ENCODE results near the gene PTH1R. TPM values are rescaled to one million over a fixed set of nuclear protein-coding genes. Genes with fewer than 3 reads are reported as not detected.

PTH1R gene
- total and polyA plus RNA-seq, 2 donors (not counting 1 experiment from before 2014, with no cell fraction given) = 0.67 to 4.3 TPM

GRCh38 chr3:46895761-46896160 is 18.2 kb downstream of the PTH1R start:
- Histone ChIP-seq H3K79me2 (ENCODE audit: control insufficient read depth, insufficient read depth, low read length) (no peaks in the 10 kb centered on the region), H3K27me3 (ENCODE audit: control insufficient read depth, insufficient read depth, low read length) (peaks cover 8% of the 10 kb centered on the region), H3K4me3 (replicated peaks in 1 of 4; ENCODE audit: control extremely low read depth in 1 of 4, insufficient read depth in 1 of 4, low read depth in 3 of 4, low read length in 4 of 4) (no peak overlapping the region), H3K4me2 (ENCODE audit: extremely low read depth, insufficient read depth, low read length) (no peak overlapping the region), H2AFZ (ENCODE audit: low read length) (no peak overlapping the region), H3K36me3 (ENCODE audit: control insufficient read depth, insufficient read depth, low read length) (no peaks in the 10 kb centered on the region), H3K27ac (ENCODE audit: insufficient read depth, low read length) (no peak overlapping the region), H3K4me1 (ENCODE audit: control insufficient read depth, extremely low read depth, insufficient read depth, low read length) (no peaks in the 10 kb centered on the region), H3K9me3 (ENCODE audit: control insufficient read depth, insufficient read depth, low read depth, low read length) (no peaks in the 10 kb centered on the region), H3K9ac (ENCODE audit: insufficient read depth, low read length) (no peak overlapping the region), H4K20me1 (ENCODE audit: control insufficient read depth, extremely low read depth, insufficient read depth, low read length) (no peaks in the 10 kb centered on the region)
- no peak for DNase-seq (ENCODE audit: low read depth in 2 of 2)
- TF ChIP-seq EZH2 (IDR thresholded peaks at IDR 0.05; ENCODE audit: low read length, missing control alignments) = no peak
- TF ChIP-seq, protein P1, sequence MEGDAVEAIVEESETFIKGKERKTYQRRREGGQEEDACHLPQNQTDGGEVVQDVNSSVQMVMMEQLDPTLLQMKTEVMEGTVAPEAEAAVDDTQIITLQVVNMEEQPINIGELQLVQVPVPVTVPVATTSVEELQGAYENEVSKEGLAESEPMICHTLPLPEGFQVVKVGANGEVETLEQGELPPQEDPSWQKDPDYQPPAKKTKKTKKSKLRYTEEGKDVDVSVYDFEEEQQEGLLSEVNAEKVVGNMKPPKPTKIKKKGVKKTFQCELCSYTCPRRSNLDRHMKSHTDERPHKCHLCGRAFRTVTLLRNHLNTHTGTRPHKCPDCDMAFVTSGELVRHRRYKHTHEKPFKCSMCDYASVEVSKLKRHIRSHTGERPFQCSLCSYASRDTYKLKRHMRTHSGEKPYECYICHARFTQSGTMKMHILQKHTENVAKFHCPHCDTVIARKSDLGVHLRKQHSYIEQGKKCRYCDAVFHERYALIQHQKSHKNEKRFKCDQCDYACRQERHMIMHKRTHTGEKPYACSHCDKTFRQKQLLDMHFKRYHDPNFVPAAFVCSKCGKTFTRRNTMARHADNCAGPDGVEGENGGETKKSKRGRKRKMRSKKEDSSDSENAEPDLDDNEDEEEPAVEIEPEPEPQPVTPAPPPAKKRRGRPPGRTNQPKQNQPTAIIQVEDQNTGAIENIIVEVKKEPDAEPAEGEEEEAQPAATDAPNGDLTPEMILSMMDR (conservative IDR thresholded peaks at IDR 0.05 in 1 of 2, IDR thresholded peaks at IDR 0.05 in 1 of 2; ENCODE audit: low read depth in 1 of 2, low read length in 2 of 2) = no peak

DNA sequence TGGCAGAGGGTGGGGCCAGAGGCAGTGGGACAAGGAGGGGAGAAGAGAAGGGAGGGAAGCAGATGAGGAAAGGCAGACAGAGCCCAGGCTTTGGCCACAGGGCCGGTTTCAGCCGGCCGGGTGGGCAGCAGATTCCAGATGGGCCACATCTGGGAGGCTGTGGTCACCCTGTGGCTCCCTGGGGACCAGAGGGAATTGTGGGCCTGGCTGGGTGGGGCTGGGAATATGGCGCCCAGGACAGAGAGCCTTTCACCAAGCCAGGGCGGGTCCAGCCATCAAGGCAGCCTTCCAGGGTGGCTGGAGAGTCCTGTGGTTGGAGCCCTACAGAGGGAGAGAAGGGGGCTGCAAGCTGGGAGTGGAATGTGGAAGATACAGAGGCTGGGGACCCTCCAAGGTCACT is 18.9 kb downstream of the PTH1R start:
- no peak for TF ChIP-seq EZH2 (IDR thresholded peaks at IDR 0.05; ENCODE audit: low read length, missing control alignments)
- TF ChIP-seq, protein P1 (conservative IDR thresholded peaks at IDR 0.05 in 1 of 2, IDR thresholded peaks at IDR 0.05 in 1 of 2; ENCODE audit: low read depth in 1 of 2, low read length in 2 of 2) = no peak
- DNase-seq (ENCODE audit: low read depth in 2 of 2) = no peak
- no peak overlapping the region for H2AFZ ChIP-seq (ENCODE audit: low read length)

DNA sequence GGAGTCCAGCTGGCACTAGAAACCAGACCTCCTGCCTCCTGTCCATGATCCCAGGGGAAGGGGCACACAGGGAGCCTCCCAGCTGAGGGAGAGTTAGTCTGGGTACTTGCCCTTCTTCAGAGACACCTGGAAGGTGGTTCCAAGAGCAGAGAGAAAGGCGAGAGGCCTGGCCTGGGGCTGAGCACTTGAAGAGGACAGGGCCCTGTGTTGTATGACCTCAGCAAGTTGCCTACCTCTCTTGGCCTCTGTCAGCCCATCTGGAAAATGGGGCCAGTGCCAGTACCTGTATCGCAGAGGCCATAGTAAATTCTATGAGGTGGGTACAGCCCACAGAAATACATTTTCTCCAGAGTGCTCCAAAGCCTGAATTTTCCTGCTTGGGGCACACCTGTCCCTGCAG is 19.5 kb downstream of the PTH1R start:
- no peak for DNase-seq (ENCODE audit: low read depth in 2 of 2)
- Histone ChIP-seq H3K36me3 (ENCODE audit: control insufficient read depth, insufficient read depth, low read length) (no peaks in the 10 kb centered on the region), H3K4me2 (ENCODE audit: extremely low read depth, insufficient read depth, low read length) (no peak overlapping the region), H2AFZ (ENCODE audit: low read length) (no peak overlapping the region), H3K4me3 (replicated peaks in 1 of 4; ENCODE audit: control extremely low read depth in 1 of 4, insufficient read depth in 1 of 4, low read depth in 3 of 4, low read length in 4 of 4) (no peak overlapping the region), H3K27me3 (ENCODE audit: control insufficient read depth, insufficient read depth, low read length) (no peaks in the 10 kb centered on the region), H3K79me2 (ENCODE audit: control insufficient read depth, insufficient read depth, low read length) (no peaks in the 10 kb centered on the region), H4K20me1 (ENCODE audit: control insufficient read depth, extremely low read depth, insufficient read depth, low read length) (no peaks in the 10 kb centered on the region), H3K4me1 (ENCODE audit: control insufficient read depth, extremely low read depth, insufficient read depth, low read length) (no peaks in the 10 kb centered on the region), H3K9me3 (ENCODE audit: control insufficient read depth, insufficient read depth, low read depth, low read length) (no peaks in the 10 kb centered on the region), H3K27ac (ENCODE audit: insufficient read depth, low read length) (no peak overlapping the region), H3K9ac (ENCODE audit: insufficient read depth, low read length) (no peak overlapping the region)
- no peak for TF ChIP-seq EZH2 (IDR thresholded peaks at IDR 0.05; ENCODE audit: low read length, missing control alignments)
- TF ChIP-seq, protein P1 (conservative IDR thresholded peaks at IDR 0.05 in 1 of 2, IDR thresholded peaks at IDR 0.05 in 1 of 2; ENCODE audit: low read depth in 1 of 2, low read length in 2 of 2) = no peak

More for the DNA sequence above, 18.9 kb downstream of the PTH1R start:
- H3K36me3 ChIP-seq (ENCODE audit: control insufficient read depth, insufficient read depth, low read length) = no peaks in the 10 kb centered on the region
- no peak overlapping the region for H3K27ac ChIP-seq (ENCODE audit: insufficient read depth, low read length)
- H4K20me1 ChIP-seq (ENCODE audit: control insufficient read depth, extremely low read depth, insufficient read depth, low read length) = no peaks in the 10 kb centered on the region
- no peak overlapping the region for H3K9ac ChIP-seq (ENCODE audit: insufficient read depth, low read length)
- no peaks in the 10 kb centered on the region for H3K79me2 ChIP-seq (ENCODE audit: control insufficient read depth, insufficient read depth, low read length)
- H3K4me1 ChIP-seq (ENCODE audit: control insufficient read depth, extremely low read depth, insufficient read depth, low read length) = no peaks in the 10 kb centered on the region
- H3K9me3 ChIP-seq (ENCODE audit: control insufficient read depth, insufficient read depth, low read depth, low read length) = no peaks in the 10 kb centered on the region
- H3K4me3 ChIP-seq (replicated peaks in 1 of 4; ENCODE audit: control extremely low read depth in 1 of 4, insufficient read depth in 1 of 4, low read depth in 3 of 4, low read length in 4 of 4) = no peak overlapping the region
- H3K27me3 ChIP-seq (ENCODE audit: control insufficient read depth, insufficient read depth, low read length) = peaks cover 5% of the 10 kb centered on the region
- no peak overlapping the region for H3K4me2 ChIP-seq (ENCODE audit: extremely low read depth, insufficient read depth, low read length)
